K562 (cell line): ENCODE results near the gene RAB7A.

Experiments used
- CTCF ChIP-seq, 3 experiments: IDR thresholded peaks in 2 of 3; conservative IDR thresholded peaks in 1 of 3; 2 replicates each; pipeline ENCODE4 v1.5.1; 2011 to 2012; ENCODE audit warnings: low read length in 3 of 3, mild to moderate bottlenecking in 3 of 3, control low read depth in 2 of 3, improper control_type of control experiment in 1 of 3, inconsistent platforms in 1 of 3, low read depth in 1 of 3, mixed read lengths in 1 of 3, moderate library complexity in 1 of 3; ENCODE audit not compliant: insufficient read depth in 2 of 3
- HMGXB4 ChIP-seq: sonication (generic); formaldehyde crosslinking; IDR thresholded peaks from 2 replicates; pipeline ENCODE4 v1.8.1; 2023; ENCODE audit warnings: mild to moderate bottlenecking, missing genetic modification reagents
- MXI1 ChIP-seq: IDR thresholded peaks from 2 replicates; pipeline ENCODE4 v1.6.1; 2011; ENCODE audit warnings: low read depth, mild to moderate bottlenecking, improper control_type of control experiment, low read length
- REST ChIP-seq, 2 experiments: fragments of 450-650 bp; formaldehyde crosslinking in 1 of 2; IDR thresholded peaks; 2 replicates each; pipeline versions ENCODE4 v1.4.0 to v1.6.1; 2014 to 2020; ENCODE audit warnings: mild to moderate bottlenecking in 2 of 2, borderline replicate concordance in 1 of 2, low read depth in 1 of 2
- RNF2 ChIP-seq: sonication (generic); IDR thresholded peaks from 2 replicates; pipeline ENCODE4 v1.6.1; 2016
- SMAD1 ChIP-seq: fragments of 150-350 bp; IDR thresholded peaks from 2 replicates; pipeline ENCODE4 v1.6.1; 2014; ENCODE audit warnings: low read length, low read depth; ENCODE audit not compliant: partially characterized antibody
- SRSF9 ChIP-seq: fragments of 200-400 bp; formaldehyde crosslinking; IDR thresholded peaks from 2 replicates; pipeline ENCODE4 v1.6.1; 2017; ENCODE audit warnings: low read depth, low read length, borderline replicate concordance
- USF2 ChIP-seq: sonication (generic); formaldehyde crosslinking; IDR thresholded peaks from 2 replicates; pipeline ENCODE4 v1.5.0; 2020; ENCODE audit warnings: missing genetic modification reagents
- ZNF124 ChIP-seq: sonication (generic); formaldehyde crosslinking; IDR thresholded peaks from 2 replicates; pipeline ENCODE4 v1.8.1; 2022; ENCODE audit warnings: missing genetic modification reagents
- ZNF274 ChIP-seq: IDR thresholded peaks from 2 replicates; pipeline ENCODE4 v1.6.1; 2011; ENCODE audit warnings: low read depth, mild to moderate bottlenecking, low read length, moderate library complexity, borderline replicate concordance
- ZNF311 ChIP-seq: fragments of 250-450 bp; sonication (Bioruptor Pico); IDR thresholded peaks from 2 replicates; pipeline ENCODE4 v1.4.0; 2020; ENCODE audit warnings: mild to moderate bottlenecking, moderate library complexity
- ZNF512 ChIP-seq: IDR thresholded peaks from 2 replicates; pipeline ENCODE4 v1.6.1; 2016; ENCODE audit warnings: missing genetic modification characterization, missing compliant biosample characterization

- TF ChIP-seq ZNF124 (CRISPR knock-in tag) (no peak), ZNF311 (CRISPR knock-in tag) (no peak), CTCF (IDR thresholded peaks at IDR 0.05 in 2 of 3, conservative IDR thresholded peaks at IDR 0.05 in 1 of 3; ENCODE audit: insufficient read depth in 2 of 3, low read depth in 1 of 3, low read length in 3 of 3) (no peak), ZNF512 (tag) (no peak), ZNF274 (no peak), REST (IDR thresholded peaks at IDR 0.05; ENCODE audit: borderline replicate concordance) (no peak), REST (CRISPR knock-in tag; IDR thresholded peaks at IDR 0.05; ENCODE audit: low read depth) (no peak), SMAD1 (no peak), SRSF9 (no peak), RNF2 (no peak), HMGXB4 (CRISPR knock-in tag) (no peak), MXI1 (no peak), USF2 (CRISPR knock-in tag) (no peak)
Measured at GRCh38 chr3:128850544-128850943, 124.6 kb downstream of the RAB7A start.
